GM19043 (cell line): Measurements from ENCODE around the gene CD177.
"Not testable (repeated sequence)": the region's sequence is repeated elsewhere in the genome, so short reads cannot be mapped to it uniquely, and the experiment has no call there.

Experiments used
- ATAC-seq: cut with Tn5 transposase; IDR thresholded peaks from one replicate; pipeline ENCODE4 v1.9.1; 2021; ENCODE audit warnings: low read depth; ENCODE audit not compliant: unreplicated experiment

CD177 gene

DNA sequence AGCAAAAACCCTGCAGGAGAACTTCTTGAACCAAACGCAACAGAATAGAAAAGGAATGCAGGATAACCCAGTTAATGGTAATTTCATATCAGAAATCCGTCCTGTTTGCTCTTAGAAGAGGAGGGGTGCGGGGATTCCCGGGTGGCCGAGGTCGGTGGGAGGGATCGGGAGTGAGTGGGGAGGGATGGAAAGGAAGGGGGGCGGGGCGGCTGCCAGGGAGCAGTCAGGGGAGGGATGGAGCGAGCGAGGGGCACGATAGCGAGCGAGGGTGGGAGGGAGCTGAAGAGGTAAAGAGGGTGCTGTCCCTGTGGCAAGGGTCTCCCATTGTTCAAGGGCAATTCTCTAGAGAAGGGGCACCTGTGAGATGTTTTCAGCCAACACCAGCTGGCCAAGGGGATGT lies 26.5 kb downstream of the CD177 start:
- ATAC-seq: no peak

DNA sequence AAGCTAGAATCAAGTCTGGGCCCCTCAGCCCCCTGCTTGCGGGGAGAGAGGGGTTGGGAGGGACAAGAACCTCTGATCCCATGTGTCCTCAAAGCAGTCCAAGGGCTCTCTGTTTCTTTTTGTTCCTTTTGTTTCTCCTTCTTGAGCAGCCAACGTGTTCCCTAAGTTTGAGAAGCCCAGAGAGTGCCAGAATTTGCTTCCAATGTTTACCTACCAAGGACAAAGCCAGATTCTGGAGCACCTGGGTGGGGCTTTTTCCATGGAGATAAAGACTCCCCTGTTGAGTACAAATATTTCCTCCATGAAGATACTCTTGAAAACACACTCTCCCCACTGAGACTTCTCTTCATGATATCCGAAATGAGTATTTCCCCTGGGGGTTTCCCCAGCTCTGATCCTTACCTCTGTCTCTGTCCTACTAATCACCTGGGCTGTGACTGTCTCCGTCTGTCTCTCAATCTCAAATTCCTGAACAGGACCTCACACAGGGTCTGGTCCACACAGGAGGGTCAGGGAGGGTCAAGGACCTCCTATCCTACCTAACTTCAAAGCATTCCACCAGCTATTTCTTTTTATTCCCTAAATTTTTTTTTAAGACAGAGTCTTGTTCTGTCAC lies 27.4 kb downstream of the CD177 start:
- no peak for ATAC-seq

DNA sequence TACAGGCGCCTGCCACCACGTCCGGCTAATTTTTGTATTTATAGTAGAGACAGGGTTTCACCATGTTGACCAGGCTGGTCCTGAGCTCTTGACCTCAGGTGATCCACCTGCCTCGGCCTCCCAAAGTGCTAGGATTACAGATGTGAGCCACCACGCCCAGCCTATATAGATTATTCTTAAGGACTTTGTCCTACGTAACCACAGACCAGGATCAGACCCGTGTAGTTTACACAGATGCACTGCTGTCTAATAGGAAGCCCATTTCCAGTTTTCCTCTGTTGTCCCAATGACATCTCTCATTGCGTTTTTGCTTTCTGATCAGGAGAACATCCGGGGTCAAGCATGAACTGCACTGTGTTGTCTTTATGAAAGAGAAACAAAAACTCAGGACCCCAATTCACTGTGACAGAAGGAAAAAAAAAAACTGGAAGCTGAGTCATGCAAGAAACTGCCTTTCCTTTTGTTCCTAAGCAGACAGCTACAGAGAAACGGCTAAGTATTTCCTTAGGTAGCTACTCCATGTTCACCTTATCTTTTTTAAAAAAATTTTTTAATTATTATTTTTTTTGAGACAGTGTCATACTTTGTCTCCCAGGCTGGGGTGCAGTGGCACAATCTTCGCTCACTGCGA lies 29.2 kb downstream of the CD177 start:
- ATAC-seq: not testable (repeated sequence)

DNA sequence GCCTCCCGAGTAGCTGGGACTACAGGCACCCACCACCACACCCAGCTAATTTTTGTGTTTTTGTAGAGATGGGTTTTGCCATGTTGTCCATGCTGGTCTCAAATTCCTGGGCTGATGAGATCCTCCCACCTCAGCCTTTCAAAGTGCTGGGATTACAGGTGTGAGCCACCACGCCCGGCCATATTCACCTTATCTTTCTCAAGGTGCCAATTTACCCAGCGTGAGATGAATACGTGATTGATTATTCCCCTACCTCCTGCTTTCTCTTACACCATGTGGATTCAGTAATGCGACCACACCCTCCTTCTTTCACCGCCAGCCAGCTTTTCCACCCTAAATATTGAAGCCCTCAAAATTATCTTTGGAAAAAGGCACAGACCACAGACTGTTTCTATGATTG lies 29.8 kb downstream of the CD177 start:
- not testable (repeated sequence) for ATAC-seq

DNA sequence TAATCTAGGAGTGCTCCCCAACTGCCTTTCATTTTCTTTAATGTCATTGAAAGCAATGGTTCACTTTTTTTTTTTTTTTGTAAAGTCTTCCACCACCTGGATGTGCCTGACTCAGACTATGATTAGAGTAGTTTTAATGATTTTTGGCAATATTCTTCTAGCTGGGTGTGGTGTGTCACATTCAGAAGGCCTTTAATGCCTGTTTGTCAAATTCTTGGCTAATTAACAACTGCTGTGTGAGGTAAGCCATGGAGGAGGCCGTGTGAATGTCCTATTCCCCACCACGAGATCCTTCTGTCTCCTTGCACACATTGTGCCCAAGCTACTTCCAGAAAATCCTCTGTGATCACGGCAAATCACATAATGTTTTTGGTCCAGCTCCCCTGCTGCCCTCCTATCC lies 30.3 kb downstream of the CD177 start:
- ATAC-seq: not testable (repeated sequence)

DNA sequence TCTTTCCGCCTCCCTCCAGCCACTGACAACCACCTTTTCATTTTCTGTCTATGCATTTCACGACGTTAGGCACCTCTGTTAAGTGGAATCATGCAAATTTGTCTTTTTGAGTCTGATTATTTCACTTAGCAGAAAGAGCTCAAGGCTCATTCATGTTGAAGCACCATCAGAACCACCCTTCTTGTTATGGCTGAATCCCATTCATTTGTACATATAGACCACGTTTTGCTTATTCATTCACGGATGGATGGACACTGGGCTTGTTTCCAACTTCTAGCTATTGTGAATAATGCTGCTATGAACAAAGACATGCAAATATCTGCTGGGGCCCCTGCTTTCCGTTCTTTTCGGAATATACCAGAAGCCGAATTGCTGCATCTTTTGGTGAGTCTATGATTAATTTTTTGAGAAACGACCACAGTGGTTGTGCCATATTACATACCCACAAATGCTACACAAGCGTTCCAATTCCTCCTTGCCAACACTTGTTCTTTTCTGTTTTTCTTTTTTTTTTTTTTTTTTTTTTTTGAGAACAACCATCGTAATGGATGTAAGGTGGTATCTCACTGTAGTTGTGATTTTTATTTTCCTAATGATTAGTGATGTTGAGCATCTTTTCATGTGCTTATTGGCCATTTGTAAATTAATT lies 37.5 kb downstream of the CD177 start:
- ATAC-seq: not testable (repeated sequence)

DNA sequence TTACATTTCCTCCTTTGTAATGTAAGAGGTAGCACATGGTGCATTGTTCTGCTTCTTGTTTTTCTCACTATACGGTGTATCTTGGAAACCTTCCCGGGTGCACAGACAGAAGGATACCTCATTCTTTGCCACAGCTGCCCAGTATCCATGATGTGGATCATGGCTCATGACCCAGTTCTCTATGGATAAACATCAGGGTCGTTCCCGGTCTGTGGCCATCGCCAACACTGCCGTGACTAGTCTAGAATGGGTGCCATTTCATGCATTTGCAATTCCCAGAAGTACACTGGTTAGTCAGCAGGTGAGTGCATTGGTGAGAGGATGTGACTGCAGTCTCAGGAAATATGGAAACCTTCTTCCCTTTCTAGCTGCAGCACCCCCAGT lies 38.1 kb downstream of the CD177 start:
- ATAC-seq: not testable (repeated sequence)

DNA sequence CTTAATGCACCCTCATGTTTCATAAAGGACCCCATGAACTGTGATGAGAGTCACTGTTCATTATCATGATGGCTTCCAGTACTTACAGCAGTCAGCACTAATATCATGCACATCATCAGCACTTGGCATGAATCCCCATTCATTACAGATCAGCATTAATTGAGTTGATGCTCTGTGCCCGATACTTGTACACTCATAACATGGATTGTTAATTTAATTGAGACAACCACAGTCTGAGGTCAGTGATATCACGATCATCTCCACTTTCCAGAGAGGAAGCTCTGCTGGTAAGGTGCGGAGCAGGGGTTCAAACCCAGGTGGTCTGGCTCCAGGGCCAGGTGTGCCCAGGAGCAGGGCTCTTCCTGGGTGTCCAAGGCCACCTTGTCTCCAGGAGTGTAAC lies 40.0 kb downstream of the CD177 start:
- ATAC-seq: not testable (repeated sequence)

DNA sequence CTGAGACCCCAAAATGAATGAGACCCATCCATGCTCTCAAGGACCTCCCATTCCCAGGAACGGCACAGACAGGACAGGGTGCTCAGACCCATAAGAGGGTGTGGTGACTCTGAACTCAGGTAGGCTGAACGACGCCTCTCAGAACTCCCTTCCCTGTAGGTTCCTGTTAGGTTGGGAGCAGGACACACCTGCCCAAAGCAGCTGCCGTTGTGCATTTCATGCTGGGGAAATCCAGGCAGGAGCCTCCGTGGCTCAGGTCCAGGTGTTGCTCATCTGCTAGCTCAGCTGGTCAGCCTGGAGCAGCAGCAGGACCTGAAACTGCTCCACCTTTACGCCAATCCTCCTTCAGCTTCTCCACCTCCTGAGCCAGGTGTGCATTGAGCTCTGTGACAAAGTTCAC lies 42.1 kb downstream of the CD177 start:
- ATAC-seq: no peak

DNA sequence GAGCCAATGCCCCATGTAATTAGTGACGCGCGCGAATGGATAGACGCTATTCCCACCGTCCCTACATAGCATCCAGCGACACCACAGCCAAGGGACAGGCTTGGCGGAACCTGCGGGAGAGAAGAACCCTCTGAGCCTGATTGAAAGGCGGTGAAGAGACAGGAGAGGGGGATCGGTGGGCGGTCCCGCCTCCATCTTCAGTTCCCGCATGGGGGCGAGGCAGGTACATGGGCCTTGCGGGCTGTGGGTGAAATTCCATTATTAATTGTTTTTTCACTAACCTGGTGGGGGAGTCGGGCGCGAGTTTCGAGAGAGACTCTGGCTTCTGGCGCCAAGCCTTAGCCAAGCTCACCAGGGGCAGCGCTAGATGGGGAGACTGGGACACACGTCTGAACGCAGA lies 52.8 kb downstream of the CD177 start:
- ATAC-seq: no peak

DNA sequence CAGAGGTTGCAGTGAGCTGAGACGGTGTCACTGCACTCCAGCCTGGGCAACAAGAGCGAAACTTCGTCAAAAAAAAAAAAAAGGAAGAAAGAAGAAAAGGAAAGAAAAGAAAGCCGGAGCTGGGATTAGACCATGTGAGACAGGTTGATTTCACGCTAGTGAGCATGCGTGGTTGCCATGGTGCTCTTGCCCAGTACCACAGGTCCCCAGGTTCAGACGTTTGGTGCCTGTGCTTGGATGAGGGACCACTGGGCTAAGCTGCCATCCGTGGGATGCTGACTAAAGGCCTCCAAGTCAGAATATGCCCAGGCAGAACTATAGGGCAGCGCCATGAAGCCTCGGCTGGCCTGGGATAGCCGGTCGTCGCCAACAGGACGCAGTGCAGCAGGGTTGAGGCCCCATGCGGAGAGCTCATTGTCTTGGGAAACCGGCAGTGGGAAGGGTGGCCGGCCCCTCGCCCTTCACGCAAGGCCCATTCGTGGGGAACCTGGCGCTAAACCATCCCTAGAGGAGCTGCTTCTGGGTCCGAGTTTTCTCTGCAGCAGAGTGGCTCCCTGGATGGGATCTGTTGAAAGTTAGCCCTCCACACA lies 54.0 kb downstream of the CD177 start:
- no peak for ATAC-seq

DNA sequence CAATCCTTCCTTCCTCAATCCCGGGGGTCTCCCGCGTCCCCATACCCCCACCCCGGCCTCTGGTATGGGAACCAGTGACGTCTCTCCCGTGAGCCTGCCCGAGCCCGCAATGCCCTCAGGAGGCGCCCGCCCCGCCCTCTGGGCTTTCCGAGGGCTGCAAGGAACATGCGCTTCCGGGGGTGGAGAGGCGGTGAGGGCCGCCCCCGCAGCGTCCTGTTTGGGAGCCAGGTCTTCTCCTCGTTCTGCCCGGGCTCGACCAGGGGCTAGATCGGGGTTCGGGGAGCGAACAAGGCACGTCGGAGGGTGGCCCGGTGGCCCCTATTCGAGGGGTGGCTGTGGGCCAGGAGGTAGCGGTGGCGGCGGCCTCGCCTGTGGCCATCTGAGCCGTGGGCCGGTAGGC lies 54.6 kb downstream of the CD177 start:
- no peak for ATAC-seq

DNA sequence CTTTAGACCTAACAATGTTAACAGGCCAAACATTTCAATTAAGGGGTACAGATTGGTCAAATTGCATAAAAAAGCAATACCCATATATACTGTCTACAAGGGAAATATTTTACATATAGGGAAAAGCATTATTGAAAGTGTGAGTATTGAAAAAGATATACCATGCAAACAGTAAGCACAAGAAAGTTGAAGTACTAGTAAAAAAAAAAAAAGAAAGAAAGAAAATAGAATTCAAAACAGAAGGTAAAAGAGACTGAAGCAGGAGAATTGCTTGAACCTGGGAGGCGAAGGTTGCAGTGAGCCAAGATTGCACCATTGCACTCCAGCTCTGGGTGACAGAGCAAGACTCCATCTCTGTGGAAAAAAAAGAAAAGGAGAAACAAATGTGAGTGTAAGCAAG lies 55.9 kb downstream of the CD177 start:
- no peak for ATAC-seq

DNA sequence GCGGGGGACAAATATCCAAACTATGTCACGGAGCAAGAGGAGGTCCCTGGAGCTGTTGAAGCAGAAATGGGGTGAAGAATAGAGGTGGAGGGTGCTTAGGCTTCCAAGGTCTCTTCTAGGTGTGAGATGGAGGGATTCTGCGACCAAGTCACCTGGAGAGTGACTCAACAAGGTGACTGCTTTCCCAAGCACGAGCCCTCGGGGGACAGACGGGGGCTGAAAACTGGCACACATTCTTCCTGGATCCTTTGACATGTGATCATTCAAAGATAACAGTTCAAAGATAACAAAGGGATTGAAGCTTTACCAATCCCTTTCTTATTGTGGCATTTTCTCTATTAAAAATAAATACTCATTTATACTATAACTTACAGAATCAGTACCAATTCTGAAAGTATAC lies 59.0 kb downstream of the CD177 start:
- ATAC-seq: no peak
